ENCODE measurements around the gene AIMP1. TPM values are rescaled to one million over a fixed set of nuclear protein-coding genes. Genes with fewer than 3 reads are reported as not detected.

AIMP1 gene
- total and polyA plus RNA-seq, 5 donors from 2014 or later, result 56.7 to 104 (median 81.0) TPM

DNA sequence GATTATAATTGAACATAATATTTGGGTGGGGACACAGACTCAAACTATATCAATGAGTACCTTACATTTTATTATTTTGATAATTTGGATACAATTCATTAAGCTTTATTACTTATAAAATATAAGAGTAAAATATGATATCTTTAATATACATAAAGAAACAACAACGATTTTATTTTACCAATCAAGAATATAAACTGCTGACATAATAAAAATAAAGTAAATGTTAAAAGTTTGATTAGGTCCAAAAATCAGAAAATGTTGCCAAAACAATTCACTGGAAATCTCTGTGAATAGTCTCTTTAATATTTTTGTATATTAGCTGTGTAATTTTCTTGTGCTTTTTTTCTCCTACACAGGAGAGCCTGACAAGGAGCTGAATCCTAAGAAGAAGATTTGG is 30.8 kb downstream of the AIMP1 start:
- H3K4me3 Mint-ChIP-seq, result no peak overlapping the region
- peaks cover 21 to 30% (median 26%) of the 10 kb centered on the region in 4 donors for H3K4me1 Mint-ChIP-seq
- DNase-seq (no peak), ATAC-seq (ENCODE audit: low read depth in 2 of 2) (no peak)
- Histone ChIP-seq H3K4me3 (ENCODE audit: low read depth, low read length) (no peak overlapping the region), H3K27ac (ENCODE audit: insufficient read depth, low read length, poor library complexity, severe bottlenecking) (no peak overlapping the region), H3K9me3 (ENCODE audit: control insufficient read depth in 2 of 2, low read length in 2 of 2) (no peaks in the 10 kb centered on the region), H3K36me3 (ENCODE audit: control insufficient read depth, insufficient read depth, low read length) (peaks cover 47% of the 10 kb centered on the region), H3K4me1 (ENCODE audit: control insufficient read depth, insufficient read depth, low read length, poor library complexity, severe bottlenecking) (no peaks in the 10 kb centered on the region), H3K27me3 (ENCODE audit: control insufficient read depth, insufficient read depth, low read length) (no peaks in the 10 kb centered on the region)
- no peaks in the 10 kb centered on the region for H3K27me3 Mint-ChIP-seq
- no peak overlapping the region for H3K27ac Mint-ChIP-seq
- peaks cover 0 to 1% (median 0%) of the 10 kb centered on the region in 7 donors for H3K9me3 Mint-ChIP-seq
- peaks cover 37% of the 10 kb centered on the region for H3K36me3 Mint-ChIP-seq

GRCh38 chr4:106351016-106351415 is 34.7 kb downstream of the AIMP1 start:
- no peaks in the 10 kb centered on the region for H3K27me3 Mint-ChIP-seq
- ATAC-seq (ENCODE audit: low read depth in 2 of 2) (no peak), DNase-seq (no peak)
- H3K36me3 Mint-ChIP-seq, result peaks cover 22% of the 10 kb centered on the region
- no peaks in the 10 kb centered on the region for H3K9me3 ChIP-seq (ENCODE audit: control insufficient read depth in 2 of 2, low read length in 2 of 2)
- H3K4me3 ChIP-seq (ENCODE audit: low read depth, low read length), result no peak overlapping the region
- no peak overlapping the region for H3K4me3 Mint-ChIP-seq
- H3K9me3 Mint-ChIP-seq, result no peaks in the 10 kb centered on the region
- H3K4me1 ChIP-seq (ENCODE audit: control insufficient read depth, insufficient read depth, low read length, poor library complexity, severe bottlenecking), result no peaks in the 10 kb centered on the region
- peaks cover 33% of the 10 kb centered on the region for H3K36me3 ChIP-seq (ENCODE audit: control insufficient read depth, insufficient read depth, low read length)
- H3K4me1 Mint-ChIP-seq, result peaks cover 0 to 6% (median 1%) of the 10 kb centered on the region in 4 donors
- no peak overlapping the region for H3K27ac Mint-ChIP-seq
- H3K27ac ChIP-seq (ENCODE audit: insufficient read depth, low read length, poor library complexity, severe bottlenecking), result no peak overlapping the region
- no peaks in the 10 kb centered on the region for H3K27me3 ChIP-seq (ENCODE audit: control insufficient read depth, insufficient read depth, low read length)

DNA sequence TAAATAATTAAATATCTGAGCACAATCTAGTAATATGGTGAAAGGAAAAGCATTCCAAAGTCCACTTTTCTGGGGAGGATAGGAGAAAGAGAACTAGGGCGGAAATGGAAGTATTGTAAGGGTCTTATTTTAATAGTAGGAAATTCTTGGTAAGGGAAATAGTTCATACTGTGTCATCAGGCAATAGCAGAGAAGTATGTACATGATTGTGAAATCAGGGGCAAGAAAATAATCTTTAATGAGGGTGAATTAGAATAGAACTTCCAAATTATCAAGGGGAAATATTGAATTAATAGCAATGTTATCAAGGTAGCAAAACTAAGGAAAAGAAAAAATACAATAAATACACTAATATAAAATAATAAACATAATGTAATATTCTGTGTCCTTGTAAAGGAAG is 37.4 kb downstream of the AIMP1 start:
- no peak overlapping the region for H3K27ac Mint-ChIP-seq
- DNase-seq (no peak), ATAC-seq (ENCODE audit: low read depth in 2 of 2) (no peak)
- no peaks in the 10 kb centered on the region for H3K27me3 Mint-ChIP-seq
- H3K27ac ChIP-seq (ENCODE audit: insufficient read depth, low read length, poor library complexity, severe bottlenecking), result no peak overlapping the region
- H3K36me3 Mint-ChIP-seq, result peaks cover 9% of the 10 kb centered on the region
- no peak overlapping the region for H3K4me3 ChIP-seq (ENCODE audit: low read depth, low read length)
- H3K9me3 Mint-ChIP-seq, result no peaks in the 10 kb centered on the region
- peaks cover 8% of the 10 kb centered on the region for H3K36me3 ChIP-seq (ENCODE audit: control insufficient read depth, insufficient read depth, low read length)
- peaks cover 0 to 2% (median 0%) of the 10 kb centered on the region in 4 donors for H3K4me1 Mint-ChIP-seq
- no peaks in the 10 kb centered on the region for H3K9me3 ChIP-seq (ENCODE audit: control insufficient read depth in 2 of 2, low read length in 2 of 2)
- H3K4me1 ChIP-seq (ENCODE audit: control insufficient read depth, insufficient read depth, low read length, poor library complexity, severe bottlenecking), result no peaks in the 10 kb centered on the region
- no peak overlapping the region for H3K4me3 Mint-ChIP-seq
- H3K27me3 ChIP-seq (ENCODE audit: control insufficient read depth, insufficient read depth, low read length), result no peaks in the 10 kb centered on the region

DNA sequence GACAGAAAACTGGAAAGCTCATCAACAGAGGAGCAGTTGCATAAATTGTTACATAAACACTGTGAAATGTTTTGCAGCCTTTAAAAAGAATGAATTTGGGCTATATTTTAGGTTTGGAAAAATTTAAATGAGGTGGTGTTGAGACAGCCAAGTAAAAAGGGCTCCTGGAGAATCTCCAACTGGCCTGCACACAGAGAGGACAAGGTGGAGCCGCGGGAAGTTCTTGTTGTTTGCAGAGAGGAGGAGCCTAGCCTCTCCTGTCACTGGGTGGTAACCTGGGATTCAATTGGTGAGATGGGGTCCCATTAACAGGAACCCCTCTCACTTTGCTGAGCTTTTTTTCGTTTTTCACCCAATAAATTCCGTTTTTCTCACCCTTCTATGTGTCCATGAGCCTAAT is 38.8 kb downstream of the AIMP1 start:
- Histone ChIP-seq H3K27me3 (ENCODE audit: control insufficient read depth, insufficient read depth, low read length) (no peaks in the 10 kb centered on the region), H3K9me3 (ENCODE audit: control insufficient read depth in 2 of 2, low read length in 2 of 2) (no peaks in the 10 kb centered on the region), H3K27ac (ENCODE audit: insufficient read depth, low read length, poor library complexity, severe bottlenecking) (no peak overlapping the region), H3K4me1 (ENCODE audit: control insufficient read depth, insufficient read depth, low read length, poor library complexity, severe bottlenecking) (no peaks in the 10 kb centered on the region), H3K36me3 (ENCODE audit: control insufficient read depth, insufficient read depth, low read length) (peaks cover 4% of the 10 kb centered on the region), H3K4me3 (ENCODE audit: low read depth, low read length) (no peak overlapping the region)
- H3K4me3 Mint-ChIP-seq, result no peak overlapping the region
- DNase-seq (no peak), ATAC-seq (ENCODE audit: low read depth in 2 of 2) (no peak)
- no peaks in the 10 kb centered on the region for H3K9me3 Mint-ChIP-seq
- H3K27ac Mint-ChIP-seq, result no peak overlapping the region
- H3K27me3 Mint-ChIP-seq, result peaks cover 9% of the 10 kb centered on the region
- H3K4me1 Mint-ChIP-seq, result peaks cover 0 to 2% (median 0%) of the 10 kb centered on the region in 4 donors
- H3K36me3 Mint-ChIP-seq, result peaks cover 4% of the 10 kb centered on the region

- Histone ChIP-seq H3K4me3 (ENCODE audit: low read depth, low read length) (no peak overlapping the region), H3K9me3 (ENCODE audit: control insufficient read depth in 2 of 2, low read length in 2 of 2) (no peaks in the 10 kb centered on the region), H3K36me3 (ENCODE audit: control insufficient read depth, insufficient read depth, low read length) (no peaks in the 10 kb centered on the region), H3K27ac (ENCODE audit: insufficient read depth, low read length, poor library complexity, severe bottlenecking) (no peak overlapping the region), H3K4me1 (ENCODE audit: control insufficient read depth, insufficient read depth, low read length, poor library complexity, severe bottlenecking) (no peaks in the 10 kb centered on the region), H3K27me3 (ENCODE audit: control insufficient read depth, insufficient read depth, low read length) (peaks cover 5% of the 10 kb centered on the region)
- DNase-seq (no peak), ATAC-seq (ENCODE audit: low read depth in 2 of 2) (no peak)
- peaks cover 0 to 2% (median 0%) of the 10 kb centered on the region in 4 donors for H3K4me1 Mint-ChIP-seq
- no peaks in the 10 kb centered on the region for H3K36me3 Mint-ChIP-seq
- no peaks in the 10 kb centered on the region for H3K9me3 Mint-ChIP-seq
- no peak overlapping the region for H3K27ac Mint-ChIP-seq
- H3K4me3 Mint-ChIP-seq, result no peak overlapping the region
- H3K27me3 Mint-ChIP-seq, result peaks cover 21% of the 10 kb centered on the region
Measured at GRCh38 chr4:106358899-106359298, 42.5 kb downstream of the AIMP1 start.

DNA sequence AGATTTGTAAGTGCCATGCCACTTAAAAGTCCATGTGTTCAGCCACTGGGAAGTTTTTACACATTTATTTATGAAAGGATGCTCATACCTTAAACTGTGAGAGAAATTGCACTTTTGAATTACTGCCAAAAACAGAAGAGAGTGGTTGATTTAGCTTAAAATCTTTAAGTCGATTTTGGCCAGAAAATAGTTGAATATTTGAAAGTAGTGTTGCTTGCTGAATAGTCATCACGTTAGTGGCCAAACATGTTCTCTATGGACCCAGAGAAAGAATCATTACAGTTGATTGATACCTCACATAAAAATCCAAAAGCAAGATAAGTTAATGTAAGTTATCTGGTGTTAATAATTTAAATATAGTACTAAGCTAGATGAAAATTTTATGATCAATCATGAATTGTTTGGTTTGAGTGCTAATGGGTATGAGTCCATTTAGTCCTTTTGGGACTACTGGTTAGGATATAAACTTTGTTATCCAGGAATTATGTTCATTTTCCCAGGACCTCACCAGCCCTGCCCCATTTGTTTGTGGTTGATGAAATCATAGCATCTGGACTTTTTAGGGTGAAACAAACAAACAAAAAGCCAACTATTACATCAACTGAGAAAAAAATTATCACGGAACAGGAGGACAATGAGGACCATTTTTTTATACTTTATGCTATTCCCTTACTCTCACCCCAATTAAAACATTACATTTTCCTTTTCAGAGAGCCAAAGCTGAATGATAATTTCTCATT is 45.9 kb downstream of the AIMP1 start:
- Histone ChIP-seq H3K4me1 (ENCODE audit: control insufficient read depth, insufficient read depth, low read length, poor library complexity, severe bottlenecking) (no peaks in the 10 kb centered on the region), H3K9me3 (ENCODE audit: control insufficient read depth in 2 of 2, low read length in 2 of 2) (no peaks in the 10 kb centered on the region), H3K4me3 (ENCODE audit: low read depth, low read length) (no peak overlapping the region), H3K27me3 (ENCODE audit: control insufficient read depth, insufficient read depth, low read length) (peaks cover 7% of the 10 kb centered on the region), H3K27ac (ENCODE audit: insufficient read depth, low read length, poor library complexity, severe bottlenecking) (no peak overlapping the region), H3K36me3 (ENCODE audit: control insufficient read depth, insufficient read depth, low read length) (no peaks in the 10 kb centered on the region)
- Mint-ChIP-seq H3K4me1 (no peaks in the 10 kb centered on the region), H3K4me3 (no peak overlapping the region), H3K36me3 (no peaks in the 10 kb centered on the region), H3K27me3 (peaks cover 26% of the 10 kb centered on the region), H3K27ac (no peak overlapping the region), H3K9me3 (no peaks in the 10 kb centered on the region)
- DNase-seq (no peak), ATAC-seq (ENCODE audit: low read depth in 2 of 2) (no peak)

DNA sequence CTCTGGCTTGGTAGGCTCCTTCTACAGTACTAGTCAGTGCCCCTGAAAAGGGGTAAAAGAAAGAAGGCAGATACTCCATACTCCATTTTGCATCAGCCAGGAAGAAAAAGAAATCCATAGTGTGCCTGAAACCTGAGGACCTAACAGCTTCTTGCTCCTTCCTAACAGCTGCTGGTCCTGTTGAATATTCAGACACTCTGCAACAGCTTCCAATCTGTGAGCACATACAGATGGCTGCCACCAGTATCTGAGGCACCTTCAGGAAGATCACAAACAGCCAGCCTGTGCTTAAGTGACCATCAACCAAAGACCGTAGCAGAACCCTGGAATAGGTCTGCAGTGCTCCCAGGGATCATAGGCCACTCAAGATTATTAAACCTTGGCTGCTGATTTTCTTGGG is 47.9 kb downstream of the AIMP1 start:
- H3K36me3 ChIP-seq (ENCODE audit: control insufficient read depth, insufficient read depth, low read length), result no peaks in the 10 kb centered on the region
- H3K4me3 ChIP-seq (ENCODE audit: low read depth, low read length), result no peak overlapping the region
- no peak overlapping the region for H3K27ac Mint-ChIP-seq
- H3K9me3 Mint-ChIP-seq, result no peaks in the 10 kb centered on the region
- no peaks in the 10 kb centered on the region for H3K9me3 ChIP-seq (ENCODE audit: control insufficient read depth in 2 of 2, low read length in 2 of 2)
- no peaks in the 10 kb centered on the region for H3K36me3 Mint-ChIP-seq
- H3K27me3 Mint-ChIP-seq, result peaks cover 25% of the 10 kb centered on the region
- peaks cover 0 to under 1% (median under 1%) of the 10 kb centered on the region in 4 donors for H3K4me1 Mint-ChIP-seq
- DNase-seq (no peak), ATAC-seq (ENCODE audit: low read depth in 2 of 2) (no peak)
- no peak overlapping the region for H3K4me3 Mint-ChIP-seq
- no peaks in the 10 kb centered on the region for H3K4me1 ChIP-seq (ENCODE audit: control insufficient read depth, insufficient read depth, low read length, poor library complexity, severe bottlenecking)
- peaks cover 9% of the 10 kb centered on the region for H3K27me3 ChIP-seq (ENCODE audit: control insufficient read depth, insufficient read depth, low read length)
- H3K27ac ChIP-seq (ENCODE audit: insufficient read depth, low read length, poor library complexity, severe bottlenecking), result no peak overlapping the region

DNA sequence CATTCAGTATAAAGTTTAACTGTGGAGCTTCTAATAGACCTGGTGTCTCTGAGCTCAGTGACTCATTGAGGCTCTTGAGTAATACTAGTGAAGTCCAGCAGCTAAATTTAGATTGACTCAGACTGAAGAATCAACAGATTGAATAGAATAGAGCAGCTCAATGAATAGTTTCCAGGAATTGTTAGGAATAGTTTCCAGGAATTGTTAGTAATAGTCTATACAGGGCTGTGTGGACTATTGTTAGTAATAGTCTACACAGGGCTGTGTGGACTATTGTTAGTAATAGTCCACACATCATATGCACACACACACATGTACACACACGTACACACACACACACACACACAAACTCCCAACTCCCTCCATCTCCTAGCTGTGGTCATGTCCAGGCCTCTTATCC is 49.3 kb downstream of the AIMP1 start:
- no peak overlapping the region for H3K27ac ChIP-seq (ENCODE audit: insufficient read depth, low read length, poor library complexity, severe bottlenecking)
- no peaks in the 10 kb centered on the region for H3K36me3 Mint-ChIP-seq
- H3K4me1 Mint-ChIP-seq, result peaks cover 0 to 4% (median 1%) of the 10 kb centered on the region in 4 donors
- H3K4me3 Mint-ChIP-seq, result no peak overlapping the region
- no peak overlapping the region for H3K27ac Mint-ChIP-seq
- DNase-seq (no peak), ATAC-seq (ENCODE audit: low read depth in 2 of 2) (no peak)
- no peaks in the 10 kb centered on the region for H3K9me3 Mint-ChIP-seq
- no peaks in the 10 kb centered on the region for H3K9me3 ChIP-seq (ENCODE audit: control insufficient read depth in 2 of 2, low read length in 2 of 2)
- H3K27me3 ChIP-seq (ENCODE audit: control insufficient read depth, insufficient read depth, low read length), result peaks cover 12% of the 10 kb centered on the region
- no peaks in the 10 kb centered on the region for H3K4me1 ChIP-seq (ENCODE audit: control insufficient read depth, insufficient read depth, low read length, poor library complexity, severe bottlenecking)
- H3K36me3 ChIP-seq (ENCODE audit: control insufficient read depth, insufficient read depth, low read length), result no peaks in the 10 kb centered on the region
- H3K4me3 ChIP-seq (ENCODE audit: low read depth, low read length), result no peak overlapping the region
- peaks cover 25% of the 10 kb centered on the region for H3K27me3 Mint-ChIP-seq

Measured in CD4-positive, CD25-positive, alpha-beta regulatory T cell (primary cell).